HCT116 (cell line): ENCODE measurements around the gene SCAI. TPM values are rescaled to one million over a fixed set of nuclear protein-coding genes. Genes with fewer than 3 reads are reported as not detected.
"Not testable (repeated sequence)": the region's sequence is repeated elsewhere in the genome, so short reads cannot be mapped to it uniquely, and the experiment has no call there.

Experiments used
- ATAC-seq: fragments of 200-7000 bp; cut with Tn5 transposase; 2 replicates; pipeline ENCODE4 v1.9.1; 2020; ENCODE audit warnings: mild to moderate bottlenecking, moderate library complexity
- BruUV-seq: library from RNA; stranded (reverse); fragments of 400-500 nt; replicated peaks from 2 replicates; lab custom pipeline; 2021; lab: Mats Ljungman, UMichigan
- CTCF ChIA-PET: fragments of 300-600 bp; sonication (Branson Sonifier 250); formaldehyde crosslinking; loops from one replicate; lab custom pipeline; 2021; ENCODE audit warnings: antibody characterized with exemption; lab: Charles Lee
- POLR2A ChIA-PET: fragments of 300-600, 350-600 bp; sonication (Branson Sonifier 250); formaldehyde crosslinking; loops from one replicate; lab custom pipeline; 2021; ENCODE audit warnings: antibody characterized with exemption; lab: Charles Lee
- RAD21 ChIA-PET, 2 experiments: fragments of 300-600 bp; sonication (Branson Sonifier 250); formaldehyde crosslinking; loops; one replicate each; lab custom pipeline; 2023; ENCODE audit warnings: low total read pairs in 2 of 2; ENCODE audit not compliant: uncharacterized antibody in 2 of 2, unreplicated experiment in 2 of 2, low non-redundant PET in 1 of 2; lab: Charles Lee
- DNase-seq: peaks from one replicate; pipeline ENCODE4 v3.0.0-alpha.2; 2010; ENCODE audit warnings: low read depth, low spot score
- H2AFZ ChIP-seq: fragments of 200-600 bp; shearing (Covaris generic), sonication (generic); 2 replicates; pipeline ENCODE4 v1.6.1; 2017; ENCODE audit warnings: low read depth, mixed run types, mixed read lengths, antibody characterized with exemption, low read length; ENCODE audit not compliant: poor library complexity, severe bottlenecking
- H3K27ac ChIP-seq: 2 replicates; pipeline ENCODE4 v1.5.1; 2012; ENCODE audit warnings: low read depth, low read length
- H3K27me3 ChIP-seq: fragments of 200-600 bp; sonication (generic); 2 replicates; pipeline ENCODE4 v1.6.1; 2016; ENCODE audit warnings: mixed run types, low read length, mixed read lengths; ENCODE audit not compliant: insufficient read depth
- H3K36me3 ChIP-seq, 2 experiments: fragments of 200-500 bp in 1 of 2; fragments of 200-600 bp in 1 of 2; sonication (Bioruptor generic) in 1 of 2; sonication (generic) in 1 of 2; 2 replicates each; pipeline versions ENCODE4 v1.5.1 to v1.6.1; 2014 to 2016; ENCODE audit warnings: low read length in 2 of 2, inconsistent platforms in 1 of 2, mixed read lengths in 1 of 2, mixed run types in 1 of 2; ENCODE audit not compliant: insufficient read depth in 2 of 2, control insufficient read depth in 1 of 2
- H3K4me1 ChIP-seq, 2 experiments: fragments of 200-600 bp in 1 of 2; sonication (generic) in 1 of 2; 2 replicates each; pipeline versions ENCODE4 v1.5.1 to v1.6.1; 2012 to 2017; ENCODE audit warnings: low read length in 2 of 2, inconsistent platforms in 1 of 2, mild to moderate bottlenecking in 1 of 2, mixed read lengths in 1 of 2, mixed run types in 1 of 2, moderate library complexity in 1 of 2; ENCODE audit not compliant: insufficient read depth in 2 of 2, control insufficient read depth in 1 of 2
- H3K4me2 ChIP-seq: fragments of 200-600 bp; sonication (generic); 2 replicates; pipeline ENCODE4 v1.6.1; 2017; ENCODE audit warnings: mixed run types, low read length, mixed read lengths
- H3K4me3 ChIP-seq, 2 experiments: fragments of 200-600 bp in 1 of 2; sonication (generic) in 1 of 2; replicated peaks in 1 of 2; 2 replicates each; pipeline ENCODE4 v1.5.1; 2011 to 2016; ENCODE audit warnings: low read length in 2 of 2, control low read depth in 1 of 2, low read depth in 1 of 2, mild to moderate bottlenecking in 1 of 2, mixed read lengths in 1 of 2, mixed run types in 1 of 2
- H3K79me2 ChIP-seq: fragments of 200-600 bp; sonication (generic); 2 replicates; pipeline ENCODE4 v1.6.1; 2017; ENCODE audit warnings: mild to moderate bottlenecking, mixed run types, low read length, moderate library complexity, mixed read lengths; ENCODE audit not compliant: insufficient read depth
- H3K9ac ChIP-seq: fragments of 200-600 bp; sonication (generic); 2 replicates; pipeline ENCODE4 v1.6.1; 2016; ENCODE audit warnings: low read length, mixed read lengths
- H3K9me2 ChIP-seq: fragments of 200-600 bp; sonication (generic), shearing (Covaris generic); 2 replicates; pipeline ENCODE4 v1.6.1; 2017; ENCODE audit warnings: mixed run types, mild to moderate bottlenecking, moderate library complexity; ENCODE audit not compliant: insufficient read depth
- H3K9me3 ChIP-seq, 2 experiments: fragments of 200-500 bp in 1 of 2; fragments of 200-600 bp in 1 of 2; sonication (Bioruptor generic) in 1 of 2; sonication (generic) in 1 of 2; 2 replicates each; pipeline ENCODE4 v1.6.1; 2014 to 2017; ENCODE audit warnings: low read length in 2 of 2, mixed read lengths in 2 of 2, inconsistent platforms in 1 of 2, low read depth in 1 of 2, mild to moderate bottlenecking in 1 of 2, mixed run types in 1 of 2, moderate library complexity in 1 of 2; ENCODE audit not compliant: control insufficient read depth in 1 of 2, insufficient read depth in 1 of 2
- H4K20me1 ChIP-seq: fragments of 200-600 bp; sonication (generic), shearing (Covaris generic); 2 replicates; pipeline ENCODE4 v1.6.1; 2017; ENCODE audit warnings: mixed run types, mild to moderate bottlenecking, moderate library complexity; ENCODE audit not compliant: insufficient read depth
- ATF3 ChIP-seq: IDR thresholded peaks from 2 replicates; pipeline ENCODE4 v1.6.1; 2012
- CBX3 ChIP-seq: IDR thresholded peaks from 2 replicates; pipeline ENCODE4 v1.6.1; 2012; ENCODE audit warnings: low read depth
- CEBPB ChIP-seq: IDR thresholded peaks from 2 replicates; pipeline ENCODE4 v1.6.1; 2012; ENCODE audit warnings: low read depth
- EZH2phosphoT487 ChIP-seq: fragments of 200-600 bp; IDR thresholded peaks from 2 replicates; pipeline ENCODE4 v1.6.1; 2018; ENCODE audit warnings: antibody characterized with exemption, borderline replicate concordance
- FOSL1 ChIP-seq: IDR thresholded peaks from 2 replicates; pipeline ENCODE4 v1.6.1; 2012; ENCODE audit warnings: low read depth
- JUND ChIP-seq: IDR thresholded peaks from 2 replicates; pipeline ENCODE4 v1.6.1; 2012
- POLR2A ChIP-seq: IDR thresholded peaks from 2 replicates; pipeline ENCODE4 v1.7.0; 2011; ENCODE audit warnings: borderline replicate concordance; ENCODE audit not compliant: insufficient read depth, insufficient read length; ENCODE audit errors: extremely low read depth
- POLR2AphosphoS5 ChIP-seq: IDR thresholded peaks from 2 replicates; pipeline ENCODE4 v1.6.1; 2011; ENCODE audit warnings: mild to moderate bottlenecking, low read depth, low read length, moderate library complexity
- RAD21 ChIP-seq: IDR thresholded peaks from 2 replicates; pipeline ENCODE4 v1.6.1; 2012; ENCODE audit warnings: low read depth, mild to moderate bottlenecking
- REST ChIP-seq: IDR thresholded peaks from 2 replicates; pipeline ENCODE4 v1.6.1; 2012; ENCODE audit warnings: low read depth
- SIN3A ChIP-seq: IDR thresholded peaks from 2 replicates; pipeline ENCODE4 v1.6.1; 2012; ENCODE audit warnings: low read depth
- SP1 ChIP-seq: IDR thresholded peaks from 2 replicates; pipeline ENCODE4 v1.6.1; 2012; ENCODE audit warnings: low read depth
- SRF ChIP-seq: IDR thresholded peaks from 2 replicates; pipeline ENCODE4 v1.6.1; 2012; ENCODE audit warnings: low read depth
- TCF7L2 ChIP-seq: IDR thresholded peaks from 2 replicates; pipeline ENCODE4 v1.7.0; 2011; ENCODE audit warnings: borderline replicate concordance, inconsistent platforms; ENCODE audit not compliant: insufficient read depth, insufficient read length; ENCODE audit errors: extremely low read depth
- YY1 ChIP-seq: IDR thresholded peaks from 2 replicates; pipeline ENCODE4 v1.6.1; 2011; ENCODE audit warnings: low read length, low read depth, moderate library complexity, mild to moderate bottlenecking; ENCODE audit not compliant: insufficient replicate concordance; ENCODE audit errors: extremely low read depth
- ZBTB33 ChIP-seq: IDR thresholded peaks from 2 replicates; pipeline ENCODE4 v1.6.1; 2011; ENCODE audit warnings: mild to moderate bottlenecking, low read length, moderate library complexity; ENCODE audit not compliant: insufficient replicate concordance; ENCODE audit errors: extremely low read depth
- ZNF274 ChIP-seq: fragments of 200-500 bp; sonication (Bioruptor generic); IDR thresholded peaks from 2 replicates; pipeline ENCODE4 v1.6.1; 2014; ENCODE audit warnings: mild to moderate bottlenecking, low read depth, low read length, inconsistent platforms
- intact Hi-C: fragments of 100-400 bp; cut with micrococcal nuclease; formaldehyde crosslinking; loops from 2 replicates; pipeline ENCODE4 v1.10.0; 2022
- total RNA-seq: library from RNA; stranded (reverse); gene quantifications from one replicate; pipeline ENCODE4 v1.2.1, GENCODE V29; 2021; ENCODE audit not compliant: unreplicated experiment

SCAI gene
- total RNA-seq, 1 experiment from 2014 or later, result 14.0 TPM

GRCh38 chr9:125114503-125114902 is 28.8 kb downstream of the SCAI start:
- peaks cover 16% of the 10 kb centered on the region for H3K79me2 ChIP-seq
- RAD21 ChIA-PET, H3K4me2 ChIP-seq, H4K20me1 ChIP-seq, POLR2A ChIA-PET, H3K9ac ChIP-seq, H3K9me3 ChIP-seq, H3K27ac ChIP-seq, CTCF ChIA-PET, H2AFZ ChIP-seq, H3K27me3 ChIP-seq, H3K9me2 ChIP-seq, intact Hi-C loops, H3K4me1 ChIP-seq, ATAC-seq, BruUV-seq, DNase-seq, H3K36me3 ChIP-seq, H3K4me3 ChIP-seq: not testable (repeated sequence)

- Histone ChIP-seq H3K27me3 (no peaks in the 10 kb centered on the region), H3K9ac (no peak overlapping the region), H3K9me3 (no peaks in the 10 kb centered on the region), H2AFZ (no peak overlapping the region), H4K20me1 (no peaks in the 10 kb centered on the region), H3K79me2 (peaks cover 16% of the 10 kb centered on the region), H3K9me2 (no peaks in the 10 kb centered on the region), H3K4me2 (no peak overlapping the region), H3K4me3 (no peak overlapping the region), H3K27ac (no peak overlapping the region), H3K36me3 (no peaks in the 10 kb centered on the region), H3K4me1 (no peaks in the 10 kb centered on the region)
- TF ChIP-seq POLR2A (no peak), POLR2AphosphoS5 (no peak), RAD21 (no peak), ATF3 (no peak), EZH2phosphoT487 (no peak), YY1 (no peak), SRF (no peak), TCF7L2 (no peak), ZNF274 (no peak), SP1 (no peak), JUND (no peak), REST (no peak), CEBPB (no peak), ZBTB33 (no peak), FOSL1 (no peak), SIN3A (no peak), CBX3 (no peak)
- no peak for ATAC-seq
- POLR2A ChIA-PET, result no interaction called here
- RAD21 ChIA-PET, result no interaction called here
- no peak for DNase-seq
- intact Hi-C loops, result no loop called here
- CTCF ChIA-PET, result no interaction called here
- no TSS peak for BruUV-seq
Observed at GRCh38 chr9:125110464-125110863, 32.9 kb downstream of the SCAI start.
